NCI-H2196 treated with DMSO at 0.1 percent for 48 hours (cell line): ENCODE results near the gene INPPL1.

Experiments used
- DNase-seq: peaks from one replicate; lab custom pipeline; 2025; ENCODE audit not compliant: unreplicated experiment; lab: John Stamatoyannopoulos, UW

Gene INPPL1

DNA sequence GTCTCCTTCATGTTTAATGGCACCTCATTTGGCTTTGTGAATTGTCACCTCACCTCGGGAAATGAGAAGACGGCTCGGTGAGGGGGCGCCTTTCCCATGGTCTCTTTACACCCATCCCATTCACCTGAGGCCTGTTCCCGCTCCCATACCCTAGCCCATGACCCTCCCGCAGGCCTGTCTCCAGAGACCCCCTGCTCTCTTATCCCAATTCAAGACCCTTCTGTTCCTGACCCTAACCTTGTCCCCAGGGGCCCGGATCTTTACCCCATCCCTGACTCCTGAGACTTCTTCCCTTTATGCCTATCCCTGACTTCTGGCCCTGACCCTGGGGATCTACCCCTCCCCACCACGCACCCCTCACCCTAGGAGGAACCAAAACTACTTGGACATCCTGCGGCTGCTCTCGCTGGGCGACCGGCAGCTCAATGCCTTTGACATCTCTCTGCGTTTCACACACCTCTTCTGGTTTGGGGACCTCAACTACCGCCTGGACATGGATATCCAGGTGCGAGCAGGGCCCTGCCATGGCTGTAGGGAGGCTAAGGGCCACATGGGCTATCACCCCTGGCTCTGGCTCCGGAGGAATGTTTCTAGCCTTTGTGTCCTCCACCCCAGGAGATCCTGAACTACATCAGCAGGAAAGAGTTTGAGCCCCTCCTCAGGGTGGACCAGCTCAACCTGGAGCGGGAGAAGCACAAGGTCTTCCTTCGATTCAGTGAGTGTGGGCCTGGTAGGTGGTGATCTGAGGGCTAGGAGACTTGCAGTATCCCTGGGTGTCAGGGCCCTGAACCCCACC, 7.9 kb downstream of the INPPL1 start:
- no peak for DNase-seq

- DNase-seq = no peak
Observed at GRCh38 chr11:72233056-72233772, 8.6 kb downstream of the INPPL1 start.

DNA sequence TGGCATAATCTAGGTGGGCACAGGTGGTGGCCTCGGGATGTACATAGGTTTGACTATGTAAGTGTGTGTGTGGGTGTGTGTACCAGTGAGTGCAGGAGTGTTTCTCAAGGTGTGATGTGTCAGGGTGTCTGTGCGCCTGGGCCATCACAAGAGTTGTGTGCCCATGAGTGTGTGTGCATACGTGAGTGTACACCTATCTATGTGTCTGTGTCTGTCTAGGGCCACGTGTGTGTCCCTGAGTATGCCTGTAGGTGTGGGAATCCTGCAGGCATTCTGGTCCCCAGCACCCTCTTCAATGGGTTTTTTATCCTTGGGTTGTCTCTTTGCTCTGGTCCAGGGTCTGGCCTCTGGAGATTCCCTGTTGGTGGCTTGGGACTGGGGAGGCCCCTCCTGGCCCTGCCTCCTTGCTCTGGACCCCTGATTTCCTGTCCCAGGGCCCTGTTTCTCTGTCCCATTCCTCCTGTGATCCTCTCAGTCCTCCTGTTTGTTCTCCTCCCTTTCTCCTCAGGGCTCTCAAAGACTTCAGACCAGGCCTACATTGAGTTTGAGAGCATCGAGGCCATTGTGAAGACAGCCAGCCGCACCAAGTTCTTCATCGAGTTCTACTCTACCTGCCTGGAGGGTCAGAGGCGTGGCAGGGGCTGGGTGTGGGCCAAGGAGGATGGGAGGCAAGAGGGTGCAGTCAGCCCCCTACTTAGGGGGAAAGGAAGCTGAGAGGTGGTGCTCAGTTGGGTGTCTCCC, 9.4 kb downstream of the INPPL1 start:
- DNase-seq = no peak

DNA sequence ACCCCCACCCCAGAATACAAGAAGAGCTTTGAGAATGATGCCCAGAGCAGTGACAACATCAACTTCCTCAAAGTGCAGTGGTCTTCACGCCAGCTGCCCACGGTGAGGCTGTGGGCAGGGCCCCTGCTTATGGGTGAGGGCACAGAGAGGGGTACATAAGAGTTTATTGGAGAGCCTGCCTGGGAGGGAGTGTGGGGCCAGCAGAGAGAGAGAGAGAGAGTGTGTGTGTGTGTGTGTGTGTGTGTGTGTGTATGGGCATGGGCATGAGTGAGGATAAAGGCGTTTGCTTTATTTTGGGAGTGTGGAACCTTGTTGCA, 9.9 kb downstream of the INPPL1 start:
- DNase-seq = no peak

GRCh38 chr11:72234920-72235319, 10.4 kb downstream of the INPPL1 start:
- no peak for DNase-seq

GRCh38 chr11:72235351-72236057, 10.9 kb downstream of the INPPL1 start:
- no peak for DNase-seq

DNA sequence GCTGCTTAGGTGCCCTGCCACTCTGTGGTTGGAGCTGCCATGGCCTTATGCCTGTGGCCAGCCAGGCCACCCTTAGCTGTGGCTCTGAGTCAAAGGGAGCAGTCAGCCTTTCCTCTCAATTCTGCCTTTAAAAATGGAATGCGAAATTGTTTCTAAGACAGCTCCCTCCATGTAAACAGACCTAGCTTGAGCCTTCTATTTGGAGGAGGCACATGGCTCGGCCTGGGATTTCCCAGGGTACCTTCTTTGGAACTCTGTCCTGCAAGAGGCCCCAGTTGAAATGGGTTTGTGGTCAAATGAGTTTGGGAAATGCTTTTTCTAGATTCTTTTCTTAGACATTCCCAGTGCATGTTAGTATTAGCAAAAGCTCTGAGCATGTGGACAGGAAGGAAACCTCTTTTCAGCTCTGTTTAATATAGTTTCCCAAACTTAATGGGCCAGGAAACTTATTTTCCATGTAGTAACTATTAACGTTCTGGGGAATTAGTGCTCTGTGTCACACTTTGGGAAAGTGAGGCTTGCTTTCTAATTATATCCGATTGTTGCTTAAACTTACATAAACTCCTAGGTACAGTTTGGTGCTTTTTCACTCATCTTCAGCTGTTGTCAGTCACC, 11.6 kb downstream of the INPPL1 start:
- no peak for DNase-seq

- no peak for DNase-seq
Observed at GRCh38 chr11:72236774-72237111, 12.2 kb downstream of the INPPL1 start.

DNA sequence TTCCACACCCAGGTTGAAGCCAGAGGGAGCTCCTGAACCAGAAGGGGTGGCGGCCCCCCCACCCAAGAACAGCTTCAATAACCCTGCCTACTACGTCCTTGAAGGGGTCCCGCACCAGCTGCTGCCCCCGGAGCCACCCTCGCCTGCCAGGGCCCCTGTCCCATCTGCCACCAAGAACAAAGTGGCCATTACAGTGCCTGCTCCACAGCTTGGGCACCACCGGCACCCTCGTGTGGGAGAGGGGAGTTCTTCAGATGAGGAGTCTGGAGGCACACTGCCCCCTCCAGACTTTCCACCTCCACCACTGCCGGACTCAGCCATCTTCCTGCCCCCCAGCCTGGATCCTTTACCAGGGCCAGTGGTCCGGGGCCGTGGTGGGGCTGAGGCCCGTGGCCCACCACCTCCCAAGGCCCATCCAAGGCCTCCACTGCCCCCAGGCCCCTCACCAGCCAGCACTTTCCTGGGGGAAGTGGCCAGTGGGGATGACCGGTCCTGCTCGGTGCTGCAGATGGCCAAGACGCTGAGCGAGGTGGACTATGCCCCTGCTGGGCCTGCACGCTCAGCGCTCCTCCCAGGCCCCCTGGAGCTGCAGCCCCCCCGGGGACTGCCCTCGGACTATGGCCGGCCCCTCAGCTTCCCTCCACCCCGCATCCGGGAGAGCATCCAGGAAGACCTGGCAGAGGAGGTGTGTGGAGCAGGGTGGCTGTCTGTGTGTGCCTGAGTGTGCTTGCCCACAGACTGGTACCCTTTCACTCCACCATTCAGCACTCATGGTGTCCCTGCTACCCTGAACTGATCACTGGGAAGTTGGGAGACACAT, 12.8 kb downstream of the INPPL1 start:
- no peak for DNase-seq

DNA sequence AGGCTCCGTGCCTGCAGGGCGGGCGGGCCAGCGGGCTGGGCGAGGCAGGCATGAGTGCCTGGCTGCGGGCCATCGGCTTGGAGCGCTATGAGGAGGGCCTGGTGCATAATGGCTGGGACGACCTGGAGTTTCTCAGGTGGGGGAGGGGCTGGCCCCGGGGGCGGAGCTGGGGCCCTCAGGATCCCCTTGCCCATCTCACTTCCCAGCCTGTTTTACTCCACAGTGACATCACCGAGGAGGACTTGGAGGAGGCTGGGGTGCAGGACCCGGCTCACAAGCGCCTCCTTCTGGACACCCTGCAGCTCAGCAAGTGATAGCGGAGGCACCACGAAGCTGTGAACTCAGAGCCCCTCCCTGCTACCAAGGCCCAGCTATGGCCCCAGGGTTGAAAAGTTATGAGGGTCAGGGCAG, 13.5 kb downstream of the INPPL1 start:
- peak; percentile 29 for DNase-seq

- DNase-seq = no peak
Observed at GRCh38 chr11:72238492-72239312, 14.1 kb downstream of the INPPL1 start.

DNA sequence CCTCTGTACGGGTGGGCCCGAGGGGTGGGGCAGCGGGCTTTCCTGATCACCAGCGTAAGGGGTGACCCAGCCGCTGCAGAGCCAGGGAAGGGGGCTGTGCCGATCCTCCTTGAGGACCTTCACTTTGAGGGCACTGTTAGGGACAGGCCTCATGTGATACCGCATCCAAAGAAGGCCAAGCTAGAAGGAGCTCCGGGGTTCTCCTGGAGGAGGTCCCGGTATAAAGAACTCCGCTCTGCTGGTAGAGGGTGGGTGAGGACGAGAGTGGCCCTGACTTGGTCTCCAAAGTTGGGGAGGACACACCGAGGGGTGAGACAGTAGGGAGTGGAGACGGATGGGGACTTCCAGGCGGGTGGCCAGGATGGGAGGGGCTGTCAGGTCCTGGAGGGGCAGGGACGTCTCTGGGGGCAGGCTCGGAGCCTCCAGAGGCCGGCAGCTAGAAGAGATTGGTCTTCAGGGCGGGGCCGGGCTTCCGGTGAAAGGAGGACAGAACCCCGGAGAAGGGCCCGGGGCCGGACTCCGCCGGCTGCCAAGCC, 14.8 kb downstream of the INPPL1 start:
- peak; percentile 61 for DNase-seq

DNA sequence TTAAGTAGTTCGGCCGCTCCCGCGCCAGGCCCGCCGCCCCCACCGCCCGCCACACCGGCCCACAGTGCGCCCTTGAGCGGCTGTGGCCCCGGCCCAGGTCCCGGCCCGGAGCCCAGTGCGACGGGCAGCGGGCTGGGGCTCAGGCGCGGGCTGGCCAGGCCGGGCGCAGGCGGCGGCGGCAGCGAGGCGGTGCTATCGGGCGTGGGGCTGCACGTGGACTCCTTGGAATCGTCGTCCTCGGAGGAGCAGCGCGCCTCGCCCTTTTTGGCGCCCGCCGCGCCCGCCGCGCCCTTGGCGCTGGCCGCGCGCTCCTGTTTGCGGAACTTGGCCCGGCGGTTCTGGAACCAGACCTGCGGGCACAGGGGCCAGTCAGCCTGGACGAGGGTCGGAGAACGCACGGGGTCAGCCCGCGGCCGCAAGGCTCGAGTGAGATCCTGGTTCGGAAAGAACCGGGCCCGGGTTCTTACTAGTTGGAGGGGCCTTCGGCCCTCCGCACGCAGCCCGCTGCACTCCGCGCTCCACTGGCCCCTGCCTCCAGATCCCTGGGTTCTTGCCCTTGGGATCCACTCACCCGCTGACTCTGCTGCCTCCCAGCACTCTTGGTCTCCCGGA, 15.4 kb downstream of the INPPL1 start:
- DNase-seq = peak; percentile 52

DNA sequence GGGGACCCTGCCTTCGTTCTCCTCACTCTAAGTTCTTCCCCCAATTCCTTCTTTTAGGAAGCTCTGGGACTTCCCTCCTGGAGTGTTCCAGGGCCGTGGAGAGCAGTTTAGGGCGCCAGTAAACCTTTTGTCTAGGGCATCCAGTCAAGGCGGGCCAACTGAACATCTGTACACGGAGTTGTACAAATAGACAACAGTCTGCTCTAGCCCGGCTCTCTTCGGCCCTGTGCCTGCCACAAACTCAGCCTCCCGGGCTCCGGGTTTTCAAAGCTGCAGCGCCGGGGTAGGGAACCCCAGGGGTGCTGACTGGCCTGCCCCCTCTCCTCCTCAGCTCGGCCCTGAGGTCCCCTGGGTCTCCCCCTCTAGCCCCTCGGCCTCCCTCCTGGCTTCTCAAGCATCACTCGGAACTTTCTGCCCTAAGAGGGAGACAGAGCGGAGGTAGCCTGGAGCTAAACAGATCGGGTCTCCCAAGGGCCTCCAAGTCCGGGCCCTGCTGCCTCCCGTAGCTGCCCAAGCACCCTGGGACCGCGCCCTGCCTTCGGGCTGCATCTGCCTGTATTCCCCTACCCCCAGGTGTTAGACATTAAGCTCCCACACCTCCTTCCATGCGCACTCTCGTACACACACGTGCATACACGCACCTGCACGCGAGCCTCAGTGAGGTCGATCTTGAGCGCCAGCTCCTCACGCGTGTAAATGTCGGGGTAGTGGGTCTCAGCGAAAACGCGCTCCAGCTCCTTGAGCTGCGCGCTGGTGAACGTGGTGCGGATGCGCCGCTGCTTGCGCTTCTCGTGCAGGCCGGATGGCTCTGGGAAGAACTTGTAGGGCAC, 16.1 kb downstream of the INPPL1 start:
- DNase-seq = no peak

DNA sequence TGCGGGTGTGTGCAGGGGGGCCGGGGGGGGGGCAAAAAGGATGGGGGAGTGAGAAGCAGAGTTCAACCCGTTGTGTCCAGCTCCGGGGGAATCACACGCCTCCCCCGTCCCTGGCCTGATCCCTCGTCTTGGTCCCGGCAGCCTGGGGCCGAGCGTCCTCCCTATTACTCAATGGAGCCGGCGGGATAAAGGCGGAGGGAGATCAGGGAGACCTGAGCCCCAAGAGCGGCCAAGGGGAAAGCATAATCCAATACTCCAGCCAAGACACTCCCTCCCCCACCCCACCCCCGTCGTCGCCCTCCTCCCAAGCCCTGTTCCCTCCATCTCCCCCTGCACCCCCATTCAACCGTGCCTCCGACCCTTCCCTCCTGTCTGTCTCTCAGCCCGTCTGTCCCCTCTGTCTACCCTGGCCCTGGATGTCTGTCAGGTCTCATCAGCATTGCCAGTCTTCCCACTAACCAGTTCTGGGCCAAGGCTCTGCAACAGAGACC, 16.8 kb downstream of the INPPL1 start:
- DNase-seq = no peak

DNA sequence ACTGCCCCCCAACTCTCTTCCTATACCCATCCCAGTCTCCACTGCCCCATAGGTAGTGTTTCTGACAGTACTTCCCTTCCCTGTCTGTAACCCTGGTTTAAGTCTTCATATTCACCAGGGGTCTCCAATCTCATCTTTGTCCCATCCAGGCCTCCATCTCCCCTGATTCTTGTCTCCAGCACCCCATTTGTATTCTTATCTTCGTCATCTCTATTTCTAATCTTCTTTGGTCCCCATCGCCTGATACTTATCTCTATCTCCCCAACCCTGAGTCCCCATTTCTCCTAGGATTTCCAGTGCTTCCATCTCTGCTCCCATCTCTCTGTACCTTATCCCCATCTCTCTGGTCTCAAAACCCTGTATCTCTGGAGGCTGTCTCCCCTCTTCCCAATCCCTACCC, 17.6 kb downstream of the INPPL1 start:
- DNase-seq = no peak

DNA sequence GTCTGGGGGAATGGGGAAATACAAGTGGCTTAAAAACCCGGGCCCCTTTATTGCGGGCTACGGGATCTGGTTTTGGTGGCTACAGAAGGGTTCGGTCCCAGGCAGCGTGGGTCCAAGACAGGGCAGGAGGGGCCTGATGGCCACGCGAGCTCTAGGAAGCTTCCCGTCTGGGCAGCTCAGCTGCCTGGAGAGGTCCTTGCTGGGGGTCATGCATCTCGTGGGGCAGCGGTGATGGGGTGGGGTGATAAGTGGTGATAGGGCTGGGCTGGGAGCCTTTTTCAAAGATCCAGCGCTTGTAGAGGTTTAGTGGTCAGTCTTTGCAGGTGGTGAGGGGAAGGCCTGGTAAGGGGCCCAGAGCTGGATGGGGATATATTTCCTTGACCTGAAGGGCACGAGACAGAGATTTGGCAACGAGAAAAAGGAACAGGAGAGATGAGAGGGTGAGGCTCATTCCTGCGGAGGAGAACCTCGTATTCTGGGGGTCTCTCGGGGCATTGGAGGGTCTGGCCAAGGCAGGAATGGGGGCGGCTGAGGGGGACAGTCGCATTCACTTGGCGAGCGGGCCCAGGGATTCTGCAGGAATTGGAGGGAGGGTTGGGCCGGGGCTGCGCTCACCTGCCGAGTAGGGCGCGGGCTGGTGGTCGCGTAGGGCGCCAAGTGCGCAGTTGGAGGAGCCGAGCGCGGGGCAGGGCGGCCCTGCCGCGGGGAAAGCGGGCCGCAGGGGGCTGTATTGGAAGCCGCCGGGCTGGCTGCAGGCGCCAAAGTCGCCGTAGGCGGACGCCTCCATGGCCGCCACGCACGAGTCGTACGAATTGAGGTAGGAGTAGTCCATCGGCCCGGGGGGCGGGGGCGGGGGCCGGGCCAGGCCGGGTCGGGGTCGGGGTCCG, 18.8 kb downstream of the INPPL1 start:
- DNase-seq = no peak
